ENCODE results near the gene EGLN2.
"Not testable (repeated sequence)": the region's sequence is repeated elsewhere in the genome, so short reads cannot be mapped to it uniquely, and the experiment has no call there.

The EGLN2 gene

DNA sequence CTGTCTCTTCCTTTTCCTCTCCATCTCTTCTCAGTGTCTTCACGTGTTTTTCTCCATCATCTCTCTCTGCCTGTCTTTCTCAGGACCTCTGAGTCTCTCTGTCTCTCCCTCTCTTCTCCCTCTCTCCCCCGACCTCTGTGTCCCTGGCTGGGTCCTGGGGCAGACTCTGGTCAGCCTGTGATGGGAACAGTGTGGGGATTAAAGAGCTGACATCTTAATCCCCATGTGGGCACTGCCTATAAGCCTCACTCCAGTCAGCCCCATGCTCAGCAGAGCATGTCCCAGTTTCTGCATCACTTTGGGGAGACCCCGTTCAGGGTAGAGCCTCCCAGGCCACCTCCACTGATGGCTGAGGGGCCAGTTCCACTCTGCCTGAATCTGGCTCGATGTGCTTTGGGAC lies 16.2 kb downstream of the EGLN2 start:
- Mint-ChIP-seq H3K4me3 (no peak overlapping the region), H3K4me1 (peaks cover 53% of the 10 kb centered on the region), H3K27me3 (peaks cover 10% of the 10 kb centered on the region), H3K27ac (no peak overlapping the region), H3K9me3 (no peaks in the 10 kb centered on the region)
- ATAC-seq: no peak
- no peak for DNase-seq

GRCh38 chr19:40818480-40819399 lies 19.7 kb downstream of the EGLN2 start:
- not testable (repeated sequence) for H3K9me3 Mint-ChIP-seq, H3K27me3 Mint-ChIP-seq, H3K27ac Mint-ChIP-seq
- peak overlapping the region; percentile 77 to 87 for H3K4me3 Mint-ChIP-seq
- ATAC-seq (peak; percentile 96), DNase-seq (peak; percentile 74 to 80)
- H3K4me1 Mint-ChIP-seq: peaks cover 33% of the 10 kb centered on the region

DNA sequence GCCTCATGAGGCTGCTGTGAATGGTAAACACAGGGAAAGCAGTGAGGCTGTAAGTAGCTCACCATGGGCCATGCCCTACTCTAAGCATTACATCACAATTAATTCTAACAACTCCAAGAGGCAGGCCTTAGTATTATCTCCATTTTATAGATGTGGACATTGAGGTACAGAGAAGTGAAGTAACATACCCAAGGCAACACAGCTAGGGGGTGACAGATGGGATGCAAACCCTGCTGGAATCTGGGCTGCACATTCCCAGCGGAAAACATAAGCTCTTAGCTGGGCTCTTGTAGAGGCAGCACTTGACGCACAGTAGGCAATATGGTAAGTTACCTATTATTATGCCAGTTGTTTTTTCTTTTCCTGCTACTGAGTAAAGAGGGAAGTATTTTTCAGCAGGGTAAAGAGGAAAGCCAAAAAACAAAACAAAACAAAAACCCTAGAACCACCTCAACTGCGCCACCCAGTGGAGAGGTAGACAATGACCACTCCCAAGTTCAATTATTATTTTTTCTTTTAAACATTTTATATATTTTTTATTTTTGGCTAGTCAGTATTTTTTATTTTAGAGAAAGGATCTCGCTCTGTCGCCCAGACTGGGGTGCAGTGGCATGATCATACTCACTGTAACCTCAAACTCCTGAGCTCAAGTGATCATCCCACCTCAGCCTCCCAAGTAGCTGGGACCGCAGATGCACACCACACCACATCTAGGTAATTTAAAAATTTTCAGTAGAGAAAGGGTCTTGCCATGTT lies 20.7 kb downstream of the EGLN2 start:
- not testable (repeated sequence) for H3K27me3 Mint-ChIP-seq, ATAC-seq, H3K9me3 Mint-ChIP-seq, H3K4me3 Mint-ChIP-seq, H3K27ac Mint-ChIP-seq, DNase-seq
- H3K4me1 Mint-ChIP-seq: peaks cover 38% of the 10 kb centered on the region

DNA sequence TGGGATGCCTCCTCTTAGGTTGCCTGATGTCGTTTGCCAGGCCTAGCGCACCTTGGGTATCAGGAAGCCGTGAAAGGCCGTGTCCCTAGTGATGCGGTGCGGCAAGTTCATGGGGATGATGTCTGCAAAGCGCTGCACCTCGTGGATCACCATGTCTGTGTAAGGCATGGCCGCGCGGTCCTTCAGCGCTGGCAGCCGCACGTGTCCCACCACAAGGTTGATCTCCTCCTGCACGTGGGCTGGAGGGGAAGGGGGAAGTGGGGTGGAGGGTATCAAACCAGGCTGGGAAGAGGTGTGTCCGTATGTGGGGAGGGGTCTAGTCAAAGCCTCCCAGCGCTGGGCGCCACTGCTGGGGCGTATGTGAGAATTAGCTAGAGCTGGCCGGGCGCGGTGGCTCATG lies 23.2 kb downstream of the EGLN2 start:
- DNase-seq (no peak), ATAC-seq (no peak)
- H3K27ac Mint-ChIP-seq: no peak overlapping the region
- H3K4me1 Mint-ChIP-seq: peaks cover 63% of the 10 kb centered on the region
- no peaks in the 10 kb centered on the region for H3K9me3 Mint-ChIP-seq
- H3K27me3 Mint-ChIP-seq: no peaks in the 10 kb centered on the region
- H3K4me3 Mint-ChIP-seq: no peak overlapping the region

DNA sequence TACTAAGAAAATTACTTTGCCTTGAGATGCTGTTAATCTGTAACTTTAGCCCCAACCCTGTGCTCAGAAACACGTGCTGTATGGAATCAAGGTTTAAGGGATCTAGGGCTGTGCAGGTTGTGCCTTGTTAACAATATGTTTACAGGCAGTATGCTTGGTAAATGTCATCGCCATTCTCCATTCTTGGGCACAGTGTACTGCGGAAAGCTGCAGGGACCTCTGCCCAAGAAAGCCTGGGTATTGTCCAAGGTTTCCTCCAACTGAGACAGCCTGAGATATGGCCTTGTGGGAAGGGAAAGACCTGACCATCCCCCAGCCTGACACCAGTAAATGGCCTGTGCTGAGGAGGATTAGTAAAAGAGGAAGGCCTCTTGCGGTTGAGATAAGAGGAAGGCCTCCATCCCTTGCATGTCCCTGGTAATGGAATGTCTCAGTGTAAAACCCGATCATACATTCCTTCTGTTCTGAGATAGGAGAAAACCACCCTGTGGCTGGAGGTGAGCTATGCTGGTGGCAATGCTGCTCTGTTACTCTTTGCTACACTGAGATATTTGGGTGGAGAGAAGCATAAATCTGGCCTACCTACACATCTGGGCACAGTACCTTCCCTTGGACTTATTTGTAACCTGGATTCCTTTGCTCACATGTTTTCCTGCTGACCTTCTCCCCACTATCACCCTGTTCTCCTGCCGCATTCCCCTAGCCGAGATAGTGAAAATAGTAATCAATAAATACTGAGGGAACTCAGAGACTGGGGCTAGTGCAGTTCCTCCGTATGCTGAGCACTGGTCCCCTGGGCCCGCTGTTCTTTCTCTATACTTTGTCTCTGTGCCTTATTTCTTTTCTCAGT lies 23.9 kb downstream of the EGLN2 start:
- DNase-seq, H3K4me3 Mint-ChIP-seq, ATAC-seq, H3K27me3 Mint-ChIP-seq, H3K9me3 Mint-ChIP-seq: not testable (repeated sequence)
- peaks cover 61% of the 10 kb centered on the region for H3K4me1 Mint-ChIP-seq
- H3K27ac Mint-ChIP-seq: peak overlapping the region in 1 of 2 donors; percentile 95

DNA sequence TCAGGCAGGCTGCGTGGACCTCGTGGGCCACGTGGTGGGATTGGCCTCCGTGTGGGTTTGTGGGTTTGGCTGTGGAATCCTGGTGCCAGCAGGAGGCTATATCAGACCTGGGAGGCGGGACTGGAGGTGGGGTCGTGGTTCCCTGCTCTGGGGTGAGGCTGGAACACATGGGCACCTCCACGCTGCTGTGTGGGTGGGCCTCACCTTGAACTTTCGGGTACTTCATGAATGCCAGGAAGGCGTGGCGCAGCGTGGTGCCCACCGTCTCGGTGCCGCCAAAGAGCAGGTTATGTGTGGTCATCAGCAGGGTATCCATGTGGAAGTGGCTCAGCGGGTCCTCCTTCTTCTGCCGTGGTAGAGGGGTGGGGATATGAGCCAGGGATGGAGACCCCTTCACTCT lies 25.9 kb downstream of the EGLN2 start:
- H3K4me1 Mint-ChIP-seq: peaks cover 43% of the 10 kb centered on the region
- H3K27me3 Mint-ChIP-seq, H3K9me3 Mint-ChIP-seq, ATAC-seq, DNase-seq, H3K4me3 Mint-ChIP-seq: not testable (repeated sequence)
- H3K27ac Mint-ChIP-seq: peak overlapping the region in 1 of 2 donors; percentile 46

- H3K27me3 Mint-ChIP-seq, ATAC-seq, DNase-seq, H3K9me3 Mint-ChIP-seq: not testable (repeated sequence)
- peak overlapping the region in 1 of 2 donors; percentile 22 for H3K4me3 Mint-ChIP-seq
- peak overlapping the region in 1 of 2 donors; percentile 51 for H3K27ac Mint-ChIP-seq
- peaks cover 43% of the 10 kb centered on the region for H3K4me1 Mint-ChIP-seq
These were observed 26.6 kb downstream of the EGLN2 start for GRCh38 chr19:40825460-40826095.

DNA sequence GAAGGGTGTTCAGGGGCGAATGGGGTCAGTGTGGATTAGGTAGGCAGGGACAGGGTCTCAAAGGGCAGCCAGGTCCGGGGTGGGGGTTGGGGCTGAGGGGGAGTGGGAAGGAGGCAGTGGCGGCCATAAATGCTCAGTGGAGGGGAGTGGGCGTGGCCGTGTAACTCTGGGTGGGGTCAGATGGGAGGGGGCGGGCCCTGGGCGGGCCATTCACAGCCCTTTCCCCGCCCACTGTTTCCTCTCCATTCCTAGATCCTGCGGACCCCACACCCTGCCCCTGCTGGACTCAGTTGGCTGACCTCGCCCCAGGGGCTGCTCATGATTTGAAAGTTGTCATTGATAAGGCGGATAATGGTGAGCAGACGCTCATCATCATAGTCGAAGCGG lies 27.3 kb downstream of the EGLN2 start:
- DNase-seq, H3K27me3 Mint-ChIP-seq, H3K9me3 Mint-ChIP-seq, ATAC-seq, H3K27ac Mint-ChIP-seq: not testable (repeated sequence)
- Mint-ChIP-seq H3K4me1 (peaks cover 43% of the 10 kb centered on the region), H3K4me3 (peak overlapping the region in 1 of 2 donors; percentile 22)

- DNase-seq (peak in 1 of 2 donors; percentile 39), ATAC-seq (peak; percentile 78)
- Mint-ChIP-seq H3K27ac (peak overlapping the region; percentile 47 to 69), H3K4me1 (peaks cover 43% of the 10 kb centered on the region), H3K4me3 (peak overlapping the region in 1 of 2 donors; percentile 8)
- not testable (repeated sequence) for H3K27me3 Mint-ChIP-seq, H3K9me3 Mint-ChIP-seq
These were observed 27.9 kb downstream of the EGLN2 start for GRCh38 chr19:40826699-40827385.

DNA sequence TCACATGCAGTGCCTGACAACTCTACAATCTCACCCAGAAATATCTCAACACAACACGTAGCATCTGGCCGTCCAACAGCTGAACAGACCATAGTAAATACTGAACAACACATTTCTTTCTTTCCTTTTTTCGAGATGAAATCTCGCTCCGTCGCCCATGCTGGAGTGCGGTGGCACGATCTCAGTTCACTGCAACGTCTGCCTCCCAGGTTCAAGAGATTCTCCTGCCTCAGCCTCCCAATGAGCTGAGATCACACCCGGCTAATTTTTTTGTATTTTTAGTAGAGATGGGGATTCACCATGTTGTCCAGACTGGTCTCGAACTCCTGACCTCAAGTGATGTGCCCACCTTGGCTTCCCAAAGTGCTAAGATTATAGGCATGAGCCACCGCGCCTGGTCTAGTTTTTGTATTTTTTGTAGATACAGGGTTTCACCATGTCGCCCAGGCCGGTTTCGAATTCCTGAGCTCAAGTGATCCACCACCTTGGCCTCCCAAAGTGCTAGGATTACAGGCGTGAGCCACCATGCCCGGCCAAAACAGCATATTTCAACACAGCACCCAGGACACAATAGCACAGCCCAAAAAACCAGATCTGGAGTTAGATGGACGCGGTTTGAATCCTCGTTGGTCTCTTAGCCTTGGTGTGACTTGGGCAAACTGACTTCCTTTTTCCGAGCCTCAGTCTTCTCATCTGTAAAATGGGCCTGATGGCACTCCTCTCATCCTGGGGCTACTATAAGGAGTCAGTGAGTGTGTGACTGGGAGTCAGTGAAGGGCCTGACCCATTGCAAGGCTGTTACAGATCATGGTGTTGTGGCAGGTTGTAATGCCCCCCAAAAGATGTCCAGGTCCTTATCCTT lies 28.6 kb downstream of the EGLN2 start:
- no peaks in the 10 kb centered on the region for H3K27me3 Mint-ChIP-seq
- DNase-seq (no peak), ATAC-seq (no peak)
- no peaks in the 10 kb centered on the region for H3K9me3 Mint-ChIP-seq
- peaks cover 45% of the 10 kb centered on the region for H3K4me1 Mint-ChIP-seq
- H3K27ac Mint-ChIP-seq: no peak overlapping the region
- H3K4me3 Mint-ChIP-seq: no peak overlapping the region

- Mint-ChIP-seq H3K27ac (no peak overlapping the region), H3K4me3 (no peak overlapping the region), H3K9me3 (no peaks in the 10 kb centered on the region), H3K4me1 (peaks cover 45% of the 10 kb centered on the region), H3K27me3 (no peaks in the 10 kb centered on the region)
- DNase-seq (no peak), ATAC-seq (no peak)
These were observed 30.2 kb downstream of the EGLN2 start for GRCh38 chr19:40829205-40829604.

DNA sequence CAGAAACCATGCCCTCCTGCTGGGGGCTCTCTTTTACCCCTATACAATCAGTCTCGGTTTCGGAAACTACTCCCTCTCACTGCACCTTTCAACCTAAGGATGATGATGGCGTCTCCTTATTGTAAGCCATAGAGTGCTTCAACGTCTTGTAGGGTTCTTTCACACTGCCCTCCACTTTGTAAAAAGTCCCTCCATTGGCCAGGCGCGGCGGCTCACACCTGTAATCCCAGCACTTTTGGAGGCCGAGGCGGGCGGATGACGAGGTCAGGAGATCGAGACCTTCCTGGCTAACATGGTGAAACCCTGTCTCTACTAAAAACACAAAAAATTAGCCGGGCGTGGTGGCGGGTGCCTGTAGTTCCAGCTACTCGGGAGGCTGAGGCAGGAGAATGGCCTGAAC lies 31.8 kb downstream of the EGLN2 start:
- H3K27me3 Mint-ChIP-seq, ATAC-seq, H3K9me3 Mint-ChIP-seq, H3K4me3 Mint-ChIP-seq, DNase-seq, H3K27ac Mint-ChIP-seq: not testable (repeated sequence)
- H3K4me1 Mint-ChIP-seq: peaks cover 34% of the 10 kb centered on the region

GRCh38 chr19:40831502-40832430 lies 32.8 kb downstream of the EGLN2 start:
- Mint-ChIP-seq H3K27ac (no peak overlapping the region), H3K4me1 (peaks cover 24% of the 10 kb centered on the region), H3K9me3 (no peaks in the 10 kb centered on the region), H3K27me3 (no peaks in the 10 kb centered on the region), H3K4me3 (no peak overlapping the region)
- no peak for DNase-seq
- ATAC-seq: no peak
